Lower lobe of right lung (tissue), 2 donors: ENCODE results near the gene PCDH1. TPM values are rescaled to one million over a fixed set of nuclear protein-coding genes. Genes with fewer than 3 reads are reported as not detected.

ENCODE experiments used
- ATAC-seq, 2 donors: fragments of 200-7000 bp; cut with Tn5 transposase; one replicate each; pipeline ENCODE4 v1.9.1; 2020 to 2022; ENCODE audit warnings: mild to moderate bottlenecking in 2 of 2, moderate library complexity in 2 of 2
- DNase-seq: peaks from one replicate; pipeline ENCODE4 v3.0.0-alpha.2; 2020
- H3K27ac ChIP-seq: fragments of 200-600 bp; one replicate; pipeline ENCODE4 v1.8.0; 2022
- H3K27me3 ChIP-seq: fragments of 200-600 bp; one replicate; pipeline ENCODE4 v1.8.0; 2022; ENCODE audit warnings: low read depth
- H3K36me3 ChIP-seq: fragments of 200-600 bp; one replicate; pipeline ENCODE4 v1.8.0; 2022; ENCODE audit warnings: mild to moderate bottlenecking
- H3K4me1 ChIP-seq: fragments of 200-600 bp; one replicate; pipeline ENCODE4 v1.8.0; 2022
- H3K4me3 ChIP-seq: fragments of 200-600 bp; one replicate; pipeline ENCODE4 v1.8.0; 2022; ENCODE audit warnings: mild to moderate bottlenecking
- H3K9me3 ChIP-seq: fragments of 200-600 bp; one replicate; pipeline ENCODE4 v1.8.0; 2022
- CTCF ChIP-seq: fragments of 200-600 bp; IDR thresholded peaks from one replicate; pipeline ENCODE4 v1.8.0; 2022; ENCODE audit warnings: antibody characterized with exemption, mild to moderate bottlenecking
- intact Hi-C: fragments of 100-400 bp; cut with DNase I; formaldehyde crosslinking; loops from one replicate; pipeline ENCODE4 v1.11.0; 2022
- total RNA-seq: library from RNA; stranded (reverse); fragmentation: NEBNext Ultra II Directional; extraction: Animal tissue kit (Norgen Biotek cat#: 25700); gene quantifications from one replicate; pipeline ENCODE4 v1.2.1, GENCODE V29; 2021
- donor health status: DM: no; HTN: yes; CAD: no; lungs with severe emphysema.

Gene PCDH1
- total RNA-seq, 1 donor from 2014 or later: 55.7 TPM

- Histone ChIP-seq H3K4me1 (peaks cover 13% of the 10 kb centered on the region), H3K27me3 (no peaks in the 10 kb centered on the region), H3K36me3 (peaks cover 58% of the 10 kb centered on the region), H3K27ac (no peak overlapping the region), H3K4me3 (no peak overlapping the region), H3K9me3 (no peaks in the 10 kb centered on the region)
- ATAC-seq (no peak), DNase-seq (no peak)
- intact Hi-C loops: no loop called here
- no peak for TF ChIP-seq CTCF
Measured at GRCh38 chr5:141867651-141868050, 10.6 kb downstream of the PCDH1 start.

- DNase-seq (no peak), ATAC-seq (no peak)
- Histone ChIP-seq H3K4me1 (peaks cover 13% of the 10 kb centered on the region), H3K9me3 (no peaks in the 10 kb centered on the region), H3K27ac (no peak overlapping the region), H3K36me3 (peaks cover 63% of the 10 kb centered on the region), H3K4me3 (no peak overlapping the region), H3K27me3 (no peaks in the 10 kb centered on the region)
- intact Hi-C loops: no loop called here
- no peak for TF ChIP-seq CTCF
Measured at GRCh38 chr5:141867139-141867538, 11.1 kb downstream of the PCDH1 start.

GRCh38 chr5:141866096-141866495 is 12.1 kb downstream of the PCDH1 start:
- Histone ChIP-seq H3K27ac (peak overlapping the region; percentile 6), H3K36me3 (peaks cover 70% of the 10 kb centered on the region)
- peak; percentile 83 to 84 for ATAC-seq

GRCh38 chr5:141865406-141865805 is 12.8 kb downstream of the PCDH1 start:
- TF ChIP-seq CTCF: no peak
- Histone ChIP-seq H3K36me3 (peaks cover 70% of the 10 kb centered on the region), H3K9me3 (no peaks in the 10 kb centered on the region), H3K4me3 (no peak overlapping the region), H3K27me3 (no peaks in the 10 kb centered on the region), H3K27ac (peak overlapping the region; percentile 6), H3K4me1 (no peaks in the 10 kb centered on the region)
- ATAC-seq: no peak
- DNase-seq: no peak
- intact Hi-C loops: no loop called here

More at GRCh38 chr5:141866096-141866495, 12.1 kb downstream of the PCDH1 start:
- TF ChIP-seq CTCF: no peak
- intact Hi-C loops: no loop called here
- no peaks in the 10 kb centered on the region for H3K9me3 ChIP-seq
- H3K27me3 ChIP-seq: no peaks in the 10 kb centered on the region
- peak; percentile 88 for DNase-seq
- peaks cover 5% of the 10 kb centered on the region for H3K4me1 ChIP-seq
- no peak overlapping the region for H3K4me3 ChIP-seq

- Histone ChIP-seq H3K9me3 (no peaks in the 10 kb centered on the region), H3K4me3 (no peak overlapping the region), H3K27ac (no peak overlapping the region), H3K4me1 (no peaks in the 10 kb centered on the region), H3K27me3 (no peaks in the 10 kb centered on the region), H3K36me3 (peaks cover 70% of the 10 kb centered on the region)
- intact Hi-C loops: no loop called here
- no peak for ATAC-seq
- no peak for TF ChIP-seq CTCF
- no peak for DNase-seq
Measured at GRCh38 chr5:141864371-141865370, 13.5 kb downstream of the PCDH1 start.
